ENCODE results near the gene GARRE1.
"Not testable (repeated sequence)": the region's sequence is repeated elsewhere in the genome, so short reads cannot be mapped to it uniquely, and the experiment has no call there.

Gene GARRE1

DNA sequence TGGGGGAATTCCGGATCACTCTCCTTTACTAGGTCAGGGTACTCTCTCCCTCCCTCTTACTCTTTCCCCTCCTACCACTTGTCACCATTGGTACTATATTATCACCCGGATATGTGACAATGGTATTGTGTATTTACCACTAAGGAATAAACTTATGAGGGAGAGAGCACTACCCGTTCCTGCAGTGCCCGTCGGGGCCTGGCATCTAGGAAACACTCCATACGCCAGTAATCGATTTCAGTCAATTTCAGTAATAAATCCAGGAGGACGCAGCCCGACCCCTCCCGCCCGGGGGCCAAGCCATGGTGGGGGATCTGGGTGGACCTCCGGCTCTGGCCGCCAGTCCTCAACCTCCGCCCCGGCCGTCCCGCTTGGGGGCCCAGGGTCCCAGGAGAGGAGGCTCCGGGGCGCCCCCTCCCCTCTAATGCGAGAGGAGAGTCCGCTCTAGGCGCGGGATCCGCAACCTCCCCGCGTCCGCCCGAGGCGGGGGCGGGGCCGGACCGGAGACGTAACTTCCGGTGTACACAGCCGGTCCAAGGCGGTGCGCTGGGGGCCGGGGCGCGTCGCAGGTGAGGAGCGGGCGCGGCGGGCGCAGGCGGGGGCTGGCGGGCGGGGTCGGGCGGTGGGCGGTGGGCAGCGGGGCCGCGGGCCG is at the start of gene GARRE1:
Gene GARRE1 (plus strand): TSS at position 509 of the 652 bp plus-strand sequence. CDS start 45,920 bp downstream, outside the sequence.
- peak; percentile 67 for DNase-seq (ENCODE audit: low spot score)

GRCh38 chr19:34205324-34205723 is 49.0 kb upstream of the GARRE1 start:
- DNase-seq (ENCODE audit: low spot score) = not testable (repeated sequence)

GRCh38 chr19:34208291-34208884 is 46.0 kb upstream of the GARRE1 start:
- no peak for DNase-seq (ENCODE audit: low spot score)

DNA sequence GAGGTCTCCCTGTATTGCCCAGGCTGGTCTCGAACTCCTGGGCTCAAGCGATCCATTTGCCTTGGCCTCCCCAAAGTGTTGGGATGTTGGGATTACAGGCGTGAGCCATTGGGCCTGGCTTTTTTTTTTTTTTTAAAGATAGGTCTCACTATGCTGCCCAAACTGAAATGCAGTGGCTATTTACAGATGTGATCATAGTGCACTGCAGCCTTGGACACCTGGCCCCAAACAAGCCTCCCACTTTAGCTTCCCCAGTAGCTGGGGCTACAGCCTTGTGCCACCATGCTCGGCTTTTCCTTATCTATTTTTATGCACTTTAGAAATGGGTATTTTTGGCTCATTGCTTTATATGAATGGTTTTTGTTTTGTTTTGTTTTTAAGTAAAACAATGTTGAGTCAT is 44.6 kb upstream of the GARRE1 start:
- DNase-seq (ENCODE audit: low spot score) = no peak

- no peak for DNase-seq (ENCODE audit: low spot score)
These were observed 41.1 kb upstream of the GARRE1 start for GRCh38 chr19:34213283-34213682.

GRCh38 chr19:34214040-34214439 is 40.3 kb upstream of the GARRE1 start:
- DNase-seq (ENCODE audit: low spot score) = no peak

GRCh38 chr19:34215006-34215665 is 39.2 kb upstream of the GARRE1 start:
- no peak for DNase-seq (ENCODE audit: low spot score)

DNA sequence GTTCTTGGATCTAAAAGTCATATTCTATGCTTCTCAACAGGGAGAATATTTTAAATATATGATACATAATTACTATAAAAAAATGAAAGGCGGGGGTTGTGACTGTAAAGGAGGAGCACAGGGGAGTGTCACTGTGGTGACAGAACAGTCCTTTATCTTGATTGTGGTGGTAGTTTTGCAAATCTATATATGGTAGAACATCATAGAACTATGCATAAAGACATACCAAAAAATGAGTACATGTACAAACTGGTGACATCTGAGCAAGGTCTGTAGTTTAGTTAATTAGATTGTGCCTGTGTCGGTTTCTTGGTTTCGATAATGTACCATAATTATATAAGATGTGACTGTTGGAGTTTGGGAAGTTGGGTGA is 38.7 kb upstream of the GARRE1 start:
- no peak for DNase-seq (ENCODE audit: low spot score)

- DNase-seq (ENCODE audit: low spot score) = not testable (repeated sequence)
These were observed 37.6 kb upstream of the GARRE1 start for GRCh38 chr19:34216745-34217219.

- no peak for DNase-seq (ENCODE audit: low spot score)
These were observed 36.2 kb upstream of the GARRE1 start for GRCh38 chr19:34217952-34218817.

GRCh38 chr19:34218818-34219164 is 35.6 kb upstream of the GARRE1 start:
- DNase-seq (ENCODE audit: low spot score) = no peak

- peak; percentile 55 for DNase-seq (ENCODE audit: low spot score)
These were observed 33.8 kb upstream of the GARRE1 start for GRCh38 chr19:34220472-34221063.

DNA sequence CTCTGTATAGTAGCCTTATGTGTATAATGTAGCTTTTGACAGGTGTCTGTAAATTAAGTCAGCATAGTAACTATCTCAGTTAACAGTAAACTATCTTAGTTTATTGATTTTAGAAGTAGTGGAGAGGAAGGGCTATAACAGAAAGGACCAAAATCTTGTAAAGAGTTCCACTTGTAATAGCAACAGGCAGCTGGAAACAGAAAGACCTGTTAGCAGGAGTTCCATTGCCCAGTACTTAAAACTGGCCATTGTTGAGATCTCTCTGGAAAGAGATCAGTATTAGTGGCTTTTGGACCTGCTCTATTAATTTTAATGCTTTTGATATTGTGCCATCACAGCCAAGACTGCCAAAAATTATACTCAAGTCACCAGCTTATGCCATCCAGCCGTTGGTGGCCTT is 32.0 kb upstream of the GARRE1 start:
- DNase-seq (ENCODE audit: low spot score) = no peak

- no peak for DNase-seq (ENCODE audit: low spot score)
These were observed 29.2 kb upstream of the GARRE1 start for GRCh38 chr19:34224996-34225658.

DNA sequence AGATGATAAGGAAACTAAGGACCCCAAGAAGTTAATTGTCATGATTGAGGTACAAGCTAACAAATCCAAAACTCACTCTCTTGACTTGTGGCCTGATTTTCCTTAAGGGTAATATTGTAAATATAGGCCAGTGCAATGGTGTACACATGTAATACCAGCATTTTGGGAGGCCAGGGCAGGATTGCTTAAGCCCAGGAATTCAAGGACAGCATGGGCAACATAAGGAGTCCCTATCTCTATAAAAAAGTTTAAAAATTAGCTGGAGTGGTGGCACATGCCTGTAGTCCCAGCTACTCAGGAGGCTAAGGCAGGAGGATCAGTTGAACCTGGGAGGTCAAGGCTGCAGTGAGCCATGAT is 28.7 kb upstream of the GARRE1 start:
- no peak for DNase-seq (ENCODE audit: low spot score)

DNA sequence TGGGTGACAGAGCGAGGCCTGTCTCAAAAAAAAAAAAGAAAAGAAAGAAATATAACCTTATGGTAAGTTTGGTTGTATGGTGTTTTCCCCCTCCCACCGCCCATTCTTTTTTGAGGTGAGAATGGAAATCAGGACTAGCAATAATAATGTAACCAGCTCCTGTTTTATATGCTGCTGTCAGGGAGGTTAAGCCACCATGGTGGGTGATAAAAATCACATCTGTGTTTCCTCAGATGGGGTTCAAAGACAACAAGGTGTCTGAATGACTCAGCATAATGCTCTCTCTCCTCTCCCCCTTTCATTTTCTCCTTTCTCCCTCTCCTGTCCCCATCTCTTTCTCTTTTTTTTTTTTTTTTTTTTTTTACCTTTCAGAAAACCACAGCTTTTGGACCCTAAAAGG is 28.3 kb upstream of the GARRE1 start:
- DNase-seq (ENCODE audit: low spot score) = no peak

GRCh38 chr19:34228347-34228746 is 26.0 kb upstream of the GARRE1 start:
- DNase-seq (ENCODE audit: low spot score) = peak; percentile 29

- no peak for DNase-seq (ENCODE audit: low spot score)
These were observed 25.6 kb upstream of the GARRE1 start for GRCh38 chr19:34228762-34229161.

DNA sequence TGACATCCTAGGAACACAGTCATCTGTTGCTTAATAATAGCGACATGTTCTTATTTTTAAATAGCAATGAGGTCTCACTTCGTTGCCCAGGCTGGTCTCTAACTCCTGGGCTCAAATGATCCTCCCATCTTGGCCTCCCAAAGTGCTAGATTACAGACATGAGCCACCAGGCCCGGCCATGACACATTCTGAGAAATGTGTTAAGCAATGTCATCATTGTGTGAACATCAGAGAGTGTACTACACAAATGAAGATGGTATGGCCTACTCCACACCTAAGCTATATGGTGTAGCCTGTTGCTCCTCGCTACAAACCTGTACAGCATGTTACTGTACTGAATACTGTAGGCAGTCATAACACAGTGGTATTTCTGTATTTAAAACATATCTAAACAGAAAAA is 24.6 kb upstream of the GARRE1 start:
- no peak for DNase-seq (ENCODE audit: low spot score)

- DNase-seq (ENCODE audit: low spot score) = no peak
These were observed 23.5 kb upstream of the GARRE1 start for GRCh38 chr19:34230820-34231219.

DNA sequence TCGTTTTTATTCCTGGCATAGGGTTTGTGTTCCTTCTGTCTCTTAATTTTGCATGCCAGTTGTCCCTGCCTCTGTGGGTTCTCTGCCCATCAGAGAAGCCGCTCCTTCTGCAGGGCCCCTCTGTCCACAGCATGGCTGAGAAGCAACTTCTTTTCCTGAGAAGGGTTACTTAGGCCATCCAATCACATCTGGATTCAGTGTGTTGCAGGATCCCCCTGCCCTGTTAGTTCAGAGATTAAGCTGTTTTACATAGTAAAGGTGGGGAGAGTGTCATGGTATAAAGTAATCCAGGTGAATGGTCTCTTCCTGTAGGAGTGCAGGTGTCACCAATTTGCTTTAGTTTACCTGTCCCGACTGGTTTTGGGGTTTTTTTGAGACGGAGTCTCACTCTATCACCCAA is 22.9 kb upstream of the GARRE1 start:
- no peak for DNase-seq (ENCODE audit: low spot score)
